Osteoblast (primary cell): ENCODE measurements around the gene VAMP2. TPM values are rescaled to one million over a fixed set of nuclear protein-coding genes. Genes with fewer than 3 reads are reported as not detected.
A peak's percentile ranks its signal among the peaks of the same experiment; 100 is the strongest.

Source experiments
- DNase-seq: peaks from one replicate; pipeline ENCODE4 v3.0.0; 2011; ENCODE audit warnings: low spot score, mixed read lengths; ENCODE audit not compliant: insufficient read length; ENCODE audit errors: missing footprints
- H2AFZ ChIP-seq: 2 replicates; pipeline ENCODE4 v1.6.0; 2011; ENCODE audit warnings: mild to moderate bottlenecking, low read length
- H3K27ac ChIP-seq: 2 replicates; pipeline ENCODE4 v1.5.1; 2011; ENCODE audit warnings: mild to moderate bottlenecking, low read depth, low read length, moderate library complexity
- H3K27me3 ChIP-seq: 2 replicates; pipeline ENCODE4 v1.6.0; 2012; ENCODE audit warnings: mild to moderate bottlenecking, control low read depth, inconsistent platforms, low read length, moderate library complexity; ENCODE audit not compliant: insufficient read depth
- H3K36me3 ChIP-seq: 2 replicates; pipeline ENCODE4 v1.5.1; 2011; ENCODE audit warnings: mild to moderate bottlenecking, low read length, control low read depth, moderate library complexity; ENCODE audit not compliant: insufficient read depth
- H3K4me1 ChIP-seq: 2 replicates; pipeline ENCODE4 v1.5.1; 2011; ENCODE audit warnings: mild to moderate bottlenecking, low read length, control low read depth, moderate library complexity; ENCODE audit not compliant: insufficient read depth
- H3K4me2 ChIP-seq: 2 replicates; pipeline ENCODE4 v1.6.0; 2011; ENCODE audit warnings: mild to moderate bottlenecking, low read length; ENCODE audit not compliant: insufficient read depth
- H3K4me3 ChIP-seq: fragments of 200-600 bp; sonication (generic); 3 replicates; pipeline ENCODE4 v1.5.1; 2012; ENCODE audit warnings: mild to moderate bottlenecking, low read length, inconsistent platforms; ENCODE audit not compliant: insufficient read depth
- H3K79me2 ChIP-seq: 2 replicates; pipeline ENCODE4 v1.6.0; 2012; ENCODE audit warnings: mild to moderate bottlenecking, low read length, control low read depth, inconsistent platforms; ENCODE audit not compliant: insufficient read depth
- H3K9me3 ChIP-seq: 2 replicates; pipeline ENCODE4 v1.5.1; 2011; ENCODE audit warnings: low read depth, low read length, control low read depth
- H4K20me1 ChIP-seq: 2 replicates; pipeline ENCODE4 v1.6.0; 2012; ENCODE audit warnings: mild to moderate bottlenecking, low read length, control low read depth; ENCODE audit not compliant: insufficient read depth
- total RNA-seq: library from RNA; depleted of rRNA; stranded (reverse); fragments of >200 nt; gene quantifications from 2 replicates; pipeline ENCODE4 v1.2.3, GENCODE V29; 2012
- TF ChIP-seq, protein P1 (sequence below): IDR thresholded peaks from 2 replicates; pipeline ENCODE4 v1.5.1; 2011; ENCODE audit warnings: mild to moderate bottlenecking, low read depth, low read length, moderate library complexity; ENCODE audit errors: extremely low read depth

VAMP2 gene
- total RNA-seq, 1 donor, result 5.4 TPM

DNA sequence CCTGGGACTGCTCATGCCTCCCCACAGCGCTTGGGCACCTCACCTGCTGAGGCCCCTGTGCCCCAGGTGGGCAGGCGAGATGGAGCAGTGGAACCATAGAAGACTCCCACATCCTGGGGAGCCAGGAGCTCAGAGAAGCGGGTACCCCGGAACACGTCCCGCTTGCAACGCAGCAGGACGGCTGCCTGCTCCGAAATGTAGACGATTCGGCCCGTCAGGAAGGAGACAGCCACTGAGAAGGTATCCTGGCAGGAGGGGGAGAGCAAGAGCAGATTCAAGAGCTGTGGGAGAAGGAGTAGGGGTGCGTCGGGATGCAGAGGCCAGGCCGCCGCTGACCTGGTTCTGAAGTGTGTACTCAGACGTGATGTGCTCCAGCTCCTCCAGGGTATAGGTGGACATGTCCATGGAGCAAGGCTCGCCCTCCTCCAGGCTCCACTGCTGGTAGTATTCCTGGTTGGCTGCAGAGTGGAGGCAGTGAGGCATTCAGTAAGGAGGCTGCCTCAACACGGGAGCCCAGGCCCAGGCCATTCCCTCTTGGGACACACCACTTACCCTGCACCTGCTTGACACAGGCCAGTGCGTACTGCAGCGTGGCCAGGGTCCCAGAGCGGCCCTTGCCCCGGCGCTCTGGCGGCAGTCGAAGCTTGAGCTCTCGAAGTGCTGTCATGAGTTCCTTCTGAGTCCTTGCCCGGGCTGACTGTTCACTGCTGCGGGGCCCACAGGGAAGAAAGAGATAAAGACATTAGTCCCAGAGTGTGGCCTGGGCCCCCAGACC lies 13.1 kb downstream of the VAMP2 start:
- H3K4me3 ChIP-seq, result no peak overlapping the region
- TF ChIP-seq, protein P1, sequence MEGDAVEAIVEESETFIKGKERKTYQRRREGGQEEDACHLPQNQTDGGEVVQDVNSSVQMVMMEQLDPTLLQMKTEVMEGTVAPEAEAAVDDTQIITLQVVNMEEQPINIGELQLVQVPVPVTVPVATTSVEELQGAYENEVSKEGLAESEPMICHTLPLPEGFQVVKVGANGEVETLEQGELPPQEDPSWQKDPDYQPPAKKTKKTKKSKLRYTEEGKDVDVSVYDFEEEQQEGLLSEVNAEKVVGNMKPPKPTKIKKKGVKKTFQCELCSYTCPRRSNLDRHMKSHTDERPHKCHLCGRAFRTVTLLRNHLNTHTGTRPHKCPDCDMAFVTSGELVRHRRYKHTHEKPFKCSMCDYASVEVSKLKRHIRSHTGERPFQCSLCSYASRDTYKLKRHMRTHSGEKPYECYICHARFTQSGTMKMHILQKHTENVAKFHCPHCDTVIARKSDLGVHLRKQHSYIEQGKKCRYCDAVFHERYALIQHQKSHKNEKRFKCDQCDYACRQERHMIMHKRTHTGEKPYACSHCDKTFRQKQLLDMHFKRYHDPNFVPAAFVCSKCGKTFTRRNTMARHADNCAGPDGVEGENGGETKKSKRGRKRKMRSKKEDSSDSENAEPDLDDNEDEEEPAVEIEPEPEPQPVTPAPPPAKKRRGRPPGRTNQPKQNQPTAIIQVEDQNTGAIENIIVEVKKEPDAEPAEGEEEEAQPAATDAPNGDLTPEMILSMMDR, result no peak
- peaks cover 58% of the 10 kb centered on the region for H3K36me3 ChIP-seq
- peak overlapping the region; percentile 100 for H3K27ac ChIP-seq
- peak overlapping the region; percentile 92 for H3K4me2 ChIP-seq
- no peaks in the 10 kb centered on the region for H3K27me3 ChIP-seq
- peaks cover 36% of the 10 kb centered on the region for H3K4me1 ChIP-seq
- peak; percentile 62 for DNase-seq
- H2AFZ ChIP-seq, result no peak overlapping the region
- peaks cover 37% of the 10 kb centered on the region for H4K20me1 ChIP-seq
- no peaks in the 10 kb centered on the region for H3K9me3 ChIP-seq
- peaks cover 25% of the 10 kb centered on the region for H3K79me2 ChIP-seq

DNA sequence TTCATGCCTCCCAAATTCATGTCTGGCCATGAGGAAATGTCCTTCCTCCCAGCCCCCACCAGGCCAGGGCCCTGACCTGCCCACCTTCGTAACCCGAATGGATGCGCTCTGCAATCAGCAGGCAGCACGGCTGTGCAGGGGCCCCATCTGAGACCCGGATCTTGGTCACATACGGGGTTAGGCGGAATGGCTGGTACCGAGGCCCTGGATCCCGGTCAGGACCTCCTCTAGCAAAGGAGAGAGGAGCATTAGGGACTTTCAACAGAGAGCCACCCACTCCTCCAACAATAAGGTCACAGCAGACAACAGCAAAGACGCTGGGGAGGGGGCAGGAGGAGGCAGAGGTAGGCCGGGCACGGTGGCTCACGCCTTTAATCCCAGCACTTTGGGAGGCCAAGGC lies 14.2 kb downstream of the VAMP2 start:
- Histone ChIP-seq H3K27me3 (no peaks in the 10 kb centered on the region), H2AFZ (no peak overlapping the region), H3K4me3 (no peak overlapping the region), H3K27ac (peak overlapping the region; percentile 27), H3K4me1 (peaks cover 27% of the 10 kb centered on the region), H3K79me2 (peaks cover 24% of the 10 kb centered on the region), H3K36me3 (peaks cover 67% of the 10 kb centered on the region), H4K20me1 (peaks cover 37% of the 10 kb centered on the region), H3K4me2 (no peak overlapping the region), H3K9me3 (no peaks in the 10 kb centered on the region)
- DNase-seq, result peak; percentile 41
- TF ChIP-seq, protein P1, result no peak

DNA sequence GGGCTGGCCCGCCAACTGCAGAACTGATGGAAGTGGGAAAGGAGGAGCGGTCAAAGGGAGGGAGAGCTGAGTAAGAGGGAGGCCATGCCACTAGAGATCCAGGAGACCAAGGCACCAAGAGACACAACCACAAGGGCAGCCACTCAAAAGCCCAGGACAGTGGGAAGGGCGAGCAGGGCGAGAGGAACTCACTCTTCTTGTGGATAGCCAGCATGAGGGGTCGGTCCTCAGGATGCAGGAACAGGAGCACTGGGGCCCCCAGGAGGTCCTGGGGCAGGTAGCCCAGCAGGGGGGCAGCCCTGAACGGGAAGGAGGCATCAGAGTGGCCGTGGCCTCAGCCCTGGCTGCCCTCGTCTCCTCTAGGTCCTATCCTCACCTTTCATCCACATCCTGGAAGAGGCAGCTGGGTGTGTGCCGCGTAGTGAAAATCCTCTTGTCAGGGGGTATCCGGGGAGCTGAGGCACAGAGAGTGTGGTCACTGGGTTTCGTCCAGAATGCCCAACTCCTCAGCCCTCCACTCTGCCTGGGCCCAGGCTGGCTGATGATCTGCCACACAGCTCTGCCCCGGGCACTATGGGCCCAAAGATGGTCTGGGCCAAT lies 14.8 kb downstream of the VAMP2 start:
- H2AFZ ChIP-seq, result no peak overlapping the region
- H3K9me3 ChIP-seq, result no peaks in the 10 kb centered on the region
- peak; percentile 50 for DNase-seq
- H3K4me2 ChIP-seq, result no peak overlapping the region
- H4K20me1 ChIP-seq, result peaks cover 37% of the 10 kb centered on the region
- no peaks in the 10 kb centered on the region for H3K27me3 ChIP-seq
- peak overlapping the region; percentile 27 for H3K27ac ChIP-seq
- H3K79me2 ChIP-seq, result peaks cover 24% of the 10 kb centered on the region
- peaks cover 68% of the 10 kb centered on the region for H3K36me3 ChIP-seq
- TF ChIP-seq, protein P1, result no peak
- H3K4me3 ChIP-seq, result no peak overlapping the region
- peaks cover 20% of the 10 kb centered on the region for H3K4me1 ChIP-seq

- H2AFZ ChIP-seq, result no peak overlapping the region
- H3K9me3 ChIP-seq, result no peaks in the 10 kb centered on the region
- H3K4me2 ChIP-seq, result no peak overlapping the region
- H3K79me2 ChIP-seq, result peaks cover 23% of the 10 kb centered on the region
- no peak overlapping the region for H3K27ac ChIP-seq
- H3K36me3 ChIP-seq, result peaks cover 74% of the 10 kb centered on the region
- no peaks in the 10 kb centered on the region for H3K27me3 ChIP-seq
- peaks cover 15% of the 10 kb centered on the region for H3K4me1 ChIP-seq
- TF ChIP-seq, protein P1, result no peak
- peak; percentile 75 for DNase-seq
- no peak overlapping the region for H3K4me3 ChIP-seq
- peaks cover 37% of the 10 kb centered on the region for H4K20me1 ChIP-seq
These were observed 15.5 kb downstream of the VAMP2 start for GRCh38 chr17:8147141-8147804.
